Fibroblast of upper back skin (primary cell): ENCODE results near the gene DHFR2.
"Not testable (repeated sequence)": the region's sequence is repeated elsewhere in the genome, so short reads cannot be mapped to it uniquely, and the experiment has no call there.

Experiments
- DNase-seq: peaks from one replicate; pipeline ENCODE4 v3.0.0-alpha.2; 2013

DHFR2 gene

GRCh38 chr3:94064243-94064860, 1.6 kb upstream of the DHFR2 start:
- DNase-seq: no peak

GRCh38 chr3:94063496-94064119, 892 bp upstream of the DHFR2 start:
- DNase-seq: no peak

- DNase-seq: no peak
Observed at GRCh38 chr3:94061297-94061696, 1.4 kb downstream of the DHFR2 start.

GRCh38 chr3:94050546-94050945, 12.2 kb downstream of the DHFR2 start:
- no peak for DNase-seq

GRCh38 chr3:94049267-94049666, 13.4 kb downstream of the DHFR2 start:
- no peak for DNase-seq

GRCh38 chr3:94046533-94046932, 16.2 kb downstream of the DHFR2 start:
- DNase-seq: no peak

GRCh38 chr3:94044100-94044936, 18.4 kb downstream of the DHFR2 start:
- not testable (repeated sequence) for DNase-seq

- DNase-seq: no peak
Observed at GRCh38 chr3:94043285-94043684, 19.4 kb downstream of the DHFR2 start.

GRCh38 chr3:94036909-94037507, 25.7 kb downstream of the DHFR2 start:
- DNase-seq: peak; percentile 58

GRCh38 chr3:94028093-94028837, 34.5 kb downstream of the DHFR2 start, which contains the start of gene STX19:
STX19 (minus strand) TSS chr3:94028597; CDS start chr3:94015269, 13,328 bp downstream.
- no peak for DNase-seq

- no peak for DNase-seq
Observed at GRCh38 chr3:94026623-94027022, 36.1 kb downstream of the DHFR2 start.

GRCh38 chr3:94024385-94024784, 38.3 kb downstream of the DHFR2 start:
- DNase-seq: peak; percentile 39

GRCh38 chr3:94020293-94020692, 42.4 kb downstream of the DHFR2 start:
- no peak for DNase-seq

GRCh38 chr3:94019659-94020058, 43.1 kb downstream of the DHFR2 start:
- no peak for DNase-seq

GRCh38 chr3:94015025-94015424, 47.7 kb downstream of the DHFR2 start:
- DNase-seq: no peak

GRCh38 chr3:94012185-94012584, 50.5 kb downstream of the DHFR2 start:
- DNase-seq: no peak

GRCh38 chr3:94011233-94011711, 51.4 kb downstream of the DHFR2 start:
- DNase-seq: no peak

- DNase-seq: no peak
Observed at GRCh38 chr3:94009608-94010007, 53.1 kb downstream of the DHFR2 start.

GRCh38 chr3:94008253-94008652, 54.5 kb downstream of the DHFR2 start:
- no peak for DNase-seq
